A172 (cell line): ENCODE measurements around the gene NT5C3B. TPM values are rescaled to one million over a fixed set of nuclear protein-coding genes. Genes with fewer than 3 reads are reported as not detected.
A peak's percentile ranks its signal among the peaks of the same experiment; 100 is the strongest.
"Not testable (repeated sequence)": the region's sequence is repeated elsewhere in the genome, so short reads cannot be mapped to it uniquely, and the experiment has no call there.

ENCODE experiments used
- DNase-seq: peaks from one replicate; pipeline ENCODE4 v3.0.0-alpha.2; 2015; ENCODE audit warnings: low spot score
- total RNA-seq: library from RNA; depleted of rRNA; stranded (reverse); fragments of >200 nt; shearing (Covaris generic); gene quantifications from 2 replicates; pipeline ENCODE4 v1.2.3, GENCODE V29; 2014; rRNA removed

Gene NT5C3B
- total RNA-seq, 1 experiment from 2014 or later = 101 TPM

GRCh38 chr17:41784207-41784744 lies 51.8 kb downstream of the NT5C3B start:
- peak; percentile 77 for DNase-seq

- DNase-seq = no peak
Observed at GRCh38 chr17:41782142-41782541, 53.9 kb downstream of the NT5C3B start.

- no peak for DNase-seq
Observed at GRCh38 chr17:41781404-41782110, 54.5 kb downstream of the NT5C3B start.

GRCh38 chr17:41779954-41780353 lies 56.1 kb downstream of the NT5C3B start:
- DNase-seq = no peak

GRCh38 chr17:41777574-41778188 lies 58.4 kb downstream of the NT5C3B start:
- peak; percentile 95 for DNase-seq

GRCh38 chr17:41777157-41777573 lies 58.9 kb downstream of the NT5C3B start:
- peak; percentile 74 for DNase-seq

GRCh38 chr17:41776262-41776900 lies 59.7 kb downstream of the NT5C3B start:
- DNase-seq = not testable (repeated sequence)

GRCh38 chr17:41775394-41776226 lies 60.4 kb downstream of the NT5C3B start:
- DNase-seq = peak; percentile 50

Other genes starting within 250 kb of the NT5C3B start
- not detected in 2 replicates for gene KRT14, start 249.3 kb downstream of the NT5C3B start, total RNA-seq
- 0.50 and 2.2 TPM in 2 replicates for gene KRT16, start 223.5 kb downstream of the NT5C3B start, total RNA-seq
- gene KRT17, start 211.7 kb downstream of the NT5C3B start, total RNA-seq = 0.29 TPM in 1 of 2 replicates, not detected in the other
- 58.0 and 74.2 TPM in 2 replicates for gene EIF1, start 147.3 kb downstream of the NT5C3B start, total RNA-seq
- not detected in 2 replicates for gene GAST, start 123.9 kb downstream of the NT5C3B start, total RNA-seq
- gene HAP1, start 101.6 kb downstream of the NT5C3B start, total RNA-seq = 0.14 and 0.43 TPM in 2 replicates
- gene JUP, start 49.5 kb downstream of the NT5C3B start, total RNA-seq = 64.6 and 78.6 TPM in 2 replicates
- gene P3H4, start 24.3 kb downstream of the NT5C3B start, total RNA-seq = 66.5 and 71.6 TPM in 2 replicates
- gene FKBP10, start 23.2 kb downstream of the NT5C3B start, total RNA-seq = 131 and 139 TPM in 2 replicates
- gene KLHL10, start 1.6 kb upstream of the NT5C3B start, total RNA-seq = not detected in 2 replicates
- 31.5 and 34.8 TPM in 2 replicates for gene KLHL11, start 29.2 kb upstream of the NT5C3B start, total RNA-seq
- 212 and 231 TPM in 2 replicates for gene ACLY, start 82.7 kb upstream of the NT5C3B start, total RNA-seq
- 1.8 and 2.2 TPM in 2 replicates for gene ODAD4, start 94.4 kb upstream of the NT5C3B start, total RNA-seq
- 110 and 127 TPM in 2 replicates for gene CNP, start 130.6 kb upstream of the NT5C3B start, total RNA-seq
- 118 and 132 TPM in 2 replicates for gene DNAJC7, start 181.2 kb upstream of the NT5C3B start, total RNA-seq
- 48.6 and 51.8 TPM in 2 replicates for gene NKIRAS2, start 183.9 kb upstream of the NT5C3B start, total RNA-seq
- not detected in 2 replicates for gene C17orf113, start 214.4 kb upstream of the NT5C3B start, total RNA-seq